ENCODE data around the gene AFG1L. TPM values are rescaled to one million over a fixed set of nuclear protein-coding genes. Genes with fewer than 3 reads are reported as not detected.

Gene AFG1L
- total RNA-seq, 1 experiment from 2014 or later = 4.9 TPM

DNA sequence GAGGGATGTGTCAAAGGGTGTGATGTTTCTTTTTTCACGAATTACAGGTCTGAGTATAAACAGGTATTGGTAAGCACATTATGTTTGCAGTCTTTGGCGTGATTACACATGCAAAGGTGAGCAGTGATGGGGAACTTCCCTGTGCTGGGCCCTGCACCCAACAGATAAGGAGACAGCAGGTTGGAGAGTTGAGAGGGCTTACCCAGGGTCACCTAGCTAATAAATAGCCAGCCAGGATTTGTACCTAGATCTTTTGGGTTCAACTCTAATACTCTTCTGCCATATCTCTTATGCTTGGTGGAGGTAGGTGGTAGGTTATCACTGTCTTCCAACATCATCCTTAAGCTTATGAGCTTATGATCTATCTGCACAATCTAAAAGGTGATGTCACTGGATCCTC, 46.5 kb downstream of the AFG1L start:
- Histone ChIP-seq H3K4me2 (ENCODE audit: low read length) (no peak overlapping the region), H3K4me1 (ENCODE audit: control insufficient read depth in 1 of 2, insufficient read depth in 2 of 2, low read length in 2 of 2) (no peaks in the 10 kb centered on the region), H3K27me3 (ENCODE audit: insufficient read depth, low read length) (no peaks in the 10 kb centered on the region), H3K9me2 (ENCODE audit: insufficient read depth) (no peaks in the 10 kb centered on the region), H3K36me3 (ENCODE audit: control insufficient read depth in 1 of 2, insufficient read depth in 2 of 2, low read length in 2 of 2) (no peaks in the 10 kb centered on the region), H3K27ac (ENCODE audit: low read depth, low read length) (no peak overlapping the region), H3K9me3 (ENCODE audit: control insufficient read depth in 1 of 2, insufficient read depth in 1 of 2, low read depth in 1 of 2, low read length in 2 of 2) (no peaks in the 10 kb centered on the region), H3K4me3 (replicated peaks in 1 of 2; ENCODE audit: low read depth in 1 of 2, low read length in 2 of 2) (no peak overlapping the region), H2AFZ (ENCODE audit: low read depth, low read length, poor library complexity, severe bottlenecking) (no peak overlapping the region), H4K20me1 (ENCODE audit: insufficient read depth) (no peaks in the 10 kb centered on the region), H3K9ac (ENCODE audit: low read length) (no peak overlapping the region), H3K79me2 (ENCODE audit: insufficient read depth, low read length) (no peaks in the 10 kb centered on the region)
- CTCF ChIA-PET = no interaction called here
- ATAC-seq (no peak), DNase-seq (ENCODE audit: low read depth, low spot score) (no peak)
- BruUV-seq (replicated peaks) = no TSS peak
- TF ChIP-seq CBX3 (IDR thresholded peaks at IDR 0.05; ENCODE audit: low read depth) = no peak
- TF ChIP-seq YY1 (IDR thresholded peaks at IDR 0.05; ENCODE audit: extremely low read depth, insufficient replicate concordance, low read depth, low read length) = no peak
- TF ChIP-seq, protein P1, sequence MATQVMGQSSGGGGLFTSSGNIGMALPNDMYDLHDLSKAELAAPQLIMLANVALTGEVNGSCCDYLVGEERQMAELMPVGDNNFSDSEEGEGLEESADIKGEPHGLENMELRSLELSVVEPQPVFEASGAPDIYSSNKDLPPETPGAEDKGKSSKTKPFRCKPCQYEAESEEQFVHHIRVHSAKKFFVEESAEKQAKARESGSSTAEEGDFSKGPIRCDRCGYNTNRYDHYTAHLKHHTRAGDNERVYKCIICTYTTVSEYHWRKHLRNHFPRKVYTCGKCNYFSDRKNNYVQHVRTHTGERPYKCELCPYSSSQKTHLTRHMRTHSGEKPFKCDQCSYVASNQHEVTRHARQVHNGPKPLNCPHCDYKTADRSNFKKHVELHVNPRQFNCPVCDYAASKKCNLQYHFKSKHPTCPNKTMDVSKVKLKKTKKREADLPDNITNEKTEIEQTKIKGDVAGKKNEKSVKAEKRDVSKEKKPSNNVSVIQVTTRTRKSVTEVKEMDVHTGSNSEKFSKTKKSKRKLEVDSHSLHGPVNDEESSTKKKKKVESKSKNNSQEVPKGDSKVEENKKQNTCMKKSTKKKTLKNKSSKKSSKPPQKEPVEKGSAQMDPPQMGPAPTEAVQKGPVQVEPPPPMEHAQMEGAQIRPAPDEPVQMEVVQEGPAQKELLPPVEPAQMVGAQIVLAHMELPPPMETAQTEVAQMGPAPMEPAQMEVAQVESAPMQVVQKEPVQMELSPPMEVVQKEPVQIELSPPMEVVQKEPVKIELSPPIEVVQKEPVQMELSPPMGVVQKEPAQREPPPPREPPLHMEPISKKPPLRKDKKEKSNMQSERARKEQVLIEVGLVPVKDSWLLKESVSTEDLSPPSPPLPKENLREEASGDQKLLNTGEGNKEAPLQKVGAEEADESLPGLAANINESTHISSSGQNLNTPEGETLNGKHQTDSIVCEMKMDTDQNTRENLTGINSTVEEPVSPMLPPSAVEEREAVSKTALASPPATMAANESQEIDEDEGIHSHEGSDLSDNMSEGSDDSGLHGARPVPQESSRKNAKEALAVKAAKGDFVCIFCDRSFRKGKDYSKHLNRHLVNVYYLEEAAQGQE (IDR thresholded peaks at IDR 0.05; ENCODE audit: low read depth) = no peak
- no peak for TF ChIP-seq ZFX (IDR thresholded peaks at IDR 0.05)
- TF ChIP-seq EGR1 (IDR thresholded peaks at IDR 0.05; ENCODE audit: low read depth) = no peak
- TF ChIP-seq SP1 (IDR thresholded peaks at IDR 0.05; ENCODE audit: low read depth) = no peak
- TF ChIP-seq ZNF274 (IDR thresholded peaks at IDR 0.05; ENCODE audit: low read depth, low read length) = no peak
- TF ChIP-seq, protein P2, sequence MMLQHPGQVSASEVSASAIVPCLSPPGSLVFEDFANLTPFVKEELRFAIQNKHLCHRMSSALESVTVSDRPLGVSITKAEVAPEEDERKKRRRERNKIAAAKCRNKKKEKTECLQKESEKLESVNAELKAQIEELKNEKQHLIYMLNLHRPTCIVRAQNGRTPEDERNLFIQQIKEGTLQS (IDR thresholded peaks at IDR 0.05) = no peak
- RAD21 ChIA-PET (ENCODE audit: low non-redundant PET in 1 of 2, low total read pairs in 2 of 2, uncharacterized antibody in 2 of 2, unreplicated experiment in 2 of 2) = no interaction called here
- POLR2A ChIA-PET = no interaction called here
- intact Hi-C loops (cut with micrococcal nuclease) = no loop called here

All from HCT116 (cell line).